Measurements from ENCODE around the gene VAV1.

- TF ChIP-seq POLR2AphosphoS5 (IDR thresholded peaks at IDR 0.05) (no peak), EZH2 (IDR thresholded peaks at IDR 0.05; ENCODE audit: borderline replicate concordance, insufficient read depth, low read length, poor library complexity, severe bottlenecking) (no peak)
Observed at GRCh38 chr19:6807291-6807690, 34.8 kb downstream of the VAV1 start.
